HepG2 (cell line): ENCODE measurements around the gene MRPS25. TPM values are rescaled to one million over a fixed set of nuclear protein-coding genes. Genes with fewer than 3 reads are reported as not detected.

Source experiments
- ATAC-seq: fragments of 200-7000 bp; cut with Tn5 transposase; 3 replicates; pipeline ENCODE4 v1.9.1; 2020; ENCODE audit warnings: mild to moderate bottlenecking, moderate library complexity
- BruUV-seq: library from RNA; stranded (reverse); fragments of 400-500 nt; replicated peaks from 2 replicates; lab custom pipeline; 2021; lab: Mats Ljungman, UMichigan
- CTCF ChIA-PET: fragments of 300-600 bp; formaldehyde crosslinking; extraction: SDS; loops from one replicate; lab custom pipeline; 2021; ENCODE audit warnings: low total read pairs, inconsistent platforms, low intra/inter-chr PET ratio; lab: Yijun Ruan, JAX
- POLR2A ChIA-PET: fragments of 350-600 bp; sonication (Branson Sonifier 250); formaldehyde crosslinking; loops from one replicate; lab custom pipeline; 2020; ENCODE audit warnings: antibody characterized with exemption, inconsistent platforms; lab: Yijun Ruan, JAX
- DNase-seq: peaks from one replicate; pipeline ENCODE4 v3.0.0-alpha.2; 2015; ENCODE audit warnings: low spot score
- FAIRE-seq: peaks from 3 replicates; lab custom pipeline; 2011; peaks lifted over from hg19 to GRCh38; lab: Jason Lieb, UNC
- H2AFZ ChIP-seq: one replicate; pipeline ENCODE4 v1.6.1; 2011; ENCODE audit warnings: low read length, inconsistent platforms
- H3K27ac ChIP-seq: fragments of 300-600 bp; 3 replicates; pipeline ENCODE4 v1.8.0; 2011; ENCODE audit warnings: mixed run types, mild to moderate bottlenecking, mixed read lengths, low read length, inconsistent platforms; ENCODE audit not compliant: insufficient read depth; ENCODE audit errors: extremely low read length
- H3K27me3 ChIP-seq, 2 experiments: fragments of 200-600 bp in 1 of 2; 2 replicates in 1 of 2; 3 replicates in 1 of 2; pipeline versions ENCODE4 v1.6.0 to v1.8.0; 2011; ENCODE audit warnings: low read length in 2 of 2, mild to moderate bottlenecking in 2 of 2, moderate library complexity in 2 of 2, inconsistent platforms in 1 of 2; ENCODE audit not compliant: insufficient read depth in 2 of 2, control insufficient read depth in 1 of 2
- H3K36me3 ChIP-seq, 2 experiments: fragments of 200-600 bp in 1 of 2; replicated peaks in 1 of 2; 2 replicates in 1 of 2; 3 replicates in 1 of 2; pipeline versions ENCODE4 v1.5.1 to v1.8.0; 2011; ENCODE audit warnings: low read length in 2 of 2, inconsistent platforms in 1 of 2; ENCODE audit not compliant: insufficient read depth in 2 of 2, control insufficient read depth in 1 of 2
- H3K4me1 ChIP-seq: 2 replicates; pipeline ENCODE4 v1.5.1; 2012; ENCODE audit warnings: low read length, inconsistent platforms; ENCODE audit not compliant: insufficient read depth
- H3K4me2 ChIP-seq: 2 replicates; pipeline ENCODE4 v1.6.0; 2011; ENCODE audit warnings: low read depth, low read length, inconsistent platforms
- H3K4me3 ChIP-seq, 3 experiments: fragments of 200-600 bp in 1 of 3; sonication (generic), shearing (Covaris generic) in 1 of 3; replicated peaks in 1 of 3; 2 replicates each; pipeline ENCODE4 v1.5.1; 2011 to 2016; ENCODE audit warnings: low read length in 3 of 3, inconsistent platforms in 2 of 3, low read depth in 2 of 3, mild to moderate bottlenecking in 2 of 3, control low read depth in 1 of 3, mixed read lengths in 1 of 3; ENCODE audit not compliant: insufficient read depth in 1 of 3
- H3K79me2 ChIP-seq: one replicate; pipeline ENCODE4 v1.6.1; 2011; ENCODE audit warnings: low read length, inconsistent platforms; ENCODE audit not compliant: insufficient read depth
- H3K9ac ChIP-seq: 2 replicates; pipeline ENCODE4 v1.6.0; 2011; ENCODE audit warnings: mild to moderate bottlenecking, low read depth, low read length, inconsistent platforms; ENCODE audit not compliant: insufficient read depth
- H3K9me3 ChIP-seq: 2 replicates; pipeline ENCODE4 v1.5.1; 2012; ENCODE audit warnings: mild to moderate bottlenecking, low read length
- H4K20me1 ChIP-seq: 2 replicates; pipeline ENCODE4 v1.6.0; 2011; ENCODE audit warnings: inconsistent platforms, mild to moderate bottlenecking, low read length, moderate library complexity; ENCODE audit not compliant: insufficient read depth
- ARHGAP35 ChIP-seq: sonication (generic); formaldehyde crosslinking; IDR thresholded peaks from 2 replicates; pipeline ENCODE4 v1.9.0; 2022; ENCODE audit warnings: mild to moderate bottlenecking, inconsistent platforms, moderate library complexity, missing genetic modification reagents, borderline replicate concordance
- IKZF5 ChIP-seq: IDR thresholded peaks from 2 replicates; pipeline ENCODE4 v1.6.1; 2018; ENCODE audit warnings: missing genetic modification reagents, mild to moderate bottlenecking, missing compliant biosample characterization
- MAF1 ChIP-seq: sonication (generic); formaldehyde crosslinking; IDR thresholded peaks from 2 replicates; pipeline ENCODE4 v1.5.0; 2020; ENCODE audit warnings: missing genetic modification reagents, borderline replicate concordance
- MXI1 ChIP-seq: IDR thresholded peaks from 3 replicates; pipeline ENCODE4 v1.6.1; 2012; ENCODE audit warnings: low read depth, low read length, inconsistent platforms, borderline replicate concordance
- NFATC3 ChIP-seq: sonication (generic); formaldehyde crosslinking; IDR thresholded peaks from 2 replicates; pipeline ENCODE4 v1.5.1; 2020; ENCODE audit warnings: mild to moderate bottlenecking, missing genetic modification reagents
- PRDM4 ChIP-seq: sonication (generic); formaldehyde crosslinking; IDR thresholded peaks from 2 replicates; pipeline ENCODE4 v1.9.0; 2021; ENCODE audit warnings: missing genetic modification reagents, borderline replicate concordance
- SOX6 ChIP-seq, 2 experiments: fragments of 450-650 bp in 1 of 2; sonication (generic) in 1 of 2; formaldehyde crosslinking in 1 of 2; IDR thresholded peaks; 2 replicates each; pipeline versions ENCODE4 v1.4.0 to v1.6.1; 2017 to 2020; ENCODE audit warnings: antibody characterized with exemption in 1 of 2, mild to moderate bottlenecking in 1 of 2, missing genetic modification reagents in 1 of 2
- ZNF484 ChIP-seq: sonication (generic); formaldehyde crosslinking; IDR thresholded peaks from 2 replicates; pipeline ENCODE4 v1.5.1; 2020; ENCODE audit warnings: mild to moderate bottlenecking, low read depth, missing genetic modification reagents, borderline replicate concordance
- ZNF513 ChIP-seq: sonication (generic); formaldehyde crosslinking; conservative IDR thresholded peaks from 2 replicates; pipeline ENCODE4 v1.5.0; 2020; ENCODE audit warnings: missing genetic modification reagents
- ZSCAN9 ChIP-seq: IDR thresholded peaks from 2 replicates; pipeline ENCODE4 v1.6.1; 2016; ENCODE audit warnings: borderline replicate concordance
- WGBS: methylation state at CpG from one replicate; pipeline ENCODE4 v1.1.6; 2017; ENCODE audit warnings: low lambda C conversion rate; 5-methylcytosine and 5-hydroxymethylcytosine counted together
- in situ Hi-C: cut with HindIII; loops from 2 replicates; pipeline ENCODE4 v1.10.0; 2017; ENCODE audit warnings: low pct_unique_long_range_greater_than_20kb; ENCODE audit not compliant: extremely low pct_ligation_motif_present
- intact Hi-C: fragments of 100-400 bp; cut with micrococcal nuclease; formaldehyde crosslinking; loops from one replicate; pipeline ENCODE4 v1.10.0; 2022; ENCODE audit not compliant: unreplicated experiment
- polyA plus RNA-seq, 8 experiments: library from polyadenylated mRNA; depleted of rRNA in 3 of 8; stranded (reverse) in 7 of 8; unstranded in 1 of 8; fragments of >200 nt; fragmentation: Illumina TruSeq in 4 of 8; extraction: Trizol in 4 of 8; gene quantifications; 2 replicates each; pipeline versions ENCODE4 v1.2.1 to v1.2.3, GENCODE V29; 2011 to 2016; ENCODE audit warnings: low read depth in 4 of 8, missing spikeins in 1 of 8, mixed read lengths in 1 of 8; ENCODE audit not compliant: insufficient read depth in 1 of 8
- total RNA-seq, 5 experiments: library from RNA; depleted of rRNA; stranded (reverse); fragments of >200 nt; fragmentation: Illumina TruSeq; extraction: Trizol; gene quantifications; 2 replicates each; pipeline ENCODE4 v1.2.3, GENCODE V29; 2016; ENCODE audit warnings: low read depth in 1 of 5

Gene MRPS25
- total and polyA plus RNA-seq, 2 of the 13 experiments (the other 11 are each of a cell fraction or from before 2014, with no cell fraction given), result 60.1 to 74.3 TPM

DNA sequence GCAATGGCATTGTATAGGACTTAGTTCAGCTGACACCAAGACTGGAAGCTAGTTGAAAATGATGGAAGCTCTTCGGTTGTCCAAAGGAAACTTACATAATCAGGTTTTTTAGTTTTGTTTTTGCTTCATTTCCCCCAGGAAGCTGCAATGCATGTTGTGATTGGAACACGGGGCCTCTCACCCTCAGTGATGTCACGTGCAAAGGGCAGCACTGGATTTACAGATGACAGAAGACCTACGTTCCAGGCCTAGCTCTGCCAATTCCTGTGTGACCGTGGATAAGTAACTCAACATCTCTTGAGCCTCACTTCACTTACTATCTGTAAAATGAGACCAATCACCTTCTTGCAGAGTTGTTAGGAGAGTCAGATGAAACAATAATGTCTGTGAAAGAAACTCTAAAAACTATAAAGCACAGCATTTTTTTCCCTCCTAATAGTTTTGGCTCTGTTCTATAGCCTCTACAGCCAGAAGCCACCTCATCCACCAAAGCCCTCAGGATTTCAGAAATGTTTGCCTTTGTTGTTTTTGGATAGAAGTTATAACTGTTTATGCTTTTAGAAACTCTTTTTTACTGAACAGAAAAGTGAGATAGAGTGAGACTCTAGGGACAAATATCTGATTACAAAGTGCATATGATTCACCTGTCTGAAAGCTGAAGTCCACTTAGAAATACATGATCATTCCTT, 29.2 kb upstream of the MRPS25 start:
- 94% methylated on average over 5 of the region's 5 CpGs for WGBS
- H3K36me3 ChIP-seq, result peaks cover 13 to 33% of the 10 kb centered on the region in 2 experiments
- FAIRE-seq, result no peak
- H2AFZ ChIP-seq, result no peak overlapping the region
- intact Hi-C loops, result no loop called here
- ChIA-PET CTCF (no interaction called here), POLR2A (no interaction called here)
- no peak overlapping the region for H3K9ac ChIP-seq
- H3K4me3 ChIP-seq, result no peak overlapping the region
- no TSS peak for BruUV-seq
- no peak for TF ChIP-seq PRDM4 (CRISPR knock-in tag)
- TF ChIP-seq ARHGAP35, result no peak
- TF ChIP-seq ZNF513, result no peak
- TF ChIP-seq IKZF5 (CRISPR knock-in tag), result no peak
- no peak for TF ChIP-seq MXI1
- TF ChIP-seq NFATC3 (CRISPR knock-in tag), result no peak
- TF ChIP-seq ZSCAN9 (CRISPR knock-in tag), result no peak
- no peak for TF ChIP-seq MAF1 (CRISPR knock-in tag)
- no peak for TF ChIP-seq ZNF484 (CRISPR knock-in tag)
- TF ChIP-seq SOX6 (IDR thresholded peaks at IDR 0.05), result no peak
- TF ChIP-seq SOX6 (CRISPR knock-in tag; IDR thresholded peaks at IDR 0.05), result no peak
- TF ChIP-seq, all 625 proteins: peak for 0
- Histone ChIP-seq H3K79me2 (peaks cover 17% of the 10 kb centered on the region), H3K27me3 (no peaks in the 10 kb centered on the region; a peak in 2 of 5 replicates), H3K4me2 (no peak overlapping the region), H3K4me1 (peaks cover 7% of the 10 kb centered on the region), H3K27ac (no peak overlapping the region), H3K9me3 (no peaks in the 10 kb centered on the region), H4K20me1 (no peaks in the 10 kb centered on the region)
- in situ Hi-C loops, result no loop called here
- ATAC-seq, result no peak
- no peak for DNase-seq
